Measurements from ENCODE around the gene PHACTR1.

Gene PHACTR1

GRCh38 chr6:13338038-13338437 lies 621.5 kb downstream of the PHACTR1 start:
- DNase-seq: no peak
